Stomach smooth muscle (tissue), 2 donors: Measurements from ENCODE around the gene LRRC74B.
"Not testable (repeated sequence)": the region's sequence is repeated elsewhere in the genome, so short reads cannot be mapped to it uniquely, and the experiment has no call there.

Experiments
- H3K27ac ChIP-seq: one replicate; pipeline ENCODE4 v1.7.0; 2013; ENCODE audit warnings: mild to moderate bottlenecking, low read length, inconsistent platforms
- H3K27me3 ChIP-seq, 2 donors: one replicate each; pipeline ENCODE4 v1.7.0; 2013; ENCODE audit warnings: low read length in 2 of 2; ENCODE audit not compliant: insufficient read depth in 2 of 2, control insufficient read depth in 1 of 2
- H3K36me3 ChIP-seq, 2 donors: one replicate each; pipeline ENCODE4 v1.7.0; 2013; ENCODE audit warnings: low read length in 2 of 2; ENCODE audit not compliant: control insufficient read depth in 2 of 2, insufficient read depth in 2 of 2
- H3K4me1 ChIP-seq: one replicate; pipeline ENCODE4 v1.7.0; 2013; ENCODE audit warnings: low read length; ENCODE audit not compliant: control insufficient read depth, insufficient read depth
- H3K4me3 ChIP-seq, 2 donors: one replicate each; pipeline ENCODE4 v1.7.0; 2013; ENCODE audit warnings: low read length in 2 of 2
- H3K9ac ChIP-seq, 2 donors: one replicate each; pipeline ENCODE4 v1.7.0; 2013; ENCODE audit warnings: low read length in 2 of 2, mild to moderate bottlenecking in 1 of 2
- H3K9me3 ChIP-seq, 2 donors: one replicate each; pipeline ENCODE4 v1.7.0; 2013; ENCODE audit warnings: low read length in 2 of 2; ENCODE audit not compliant: control insufficient read depth in 2 of 2
- donor health status: healthy.
- donor health status: Pancreatic carcinoma.

LRRC74B gene

DNA sequence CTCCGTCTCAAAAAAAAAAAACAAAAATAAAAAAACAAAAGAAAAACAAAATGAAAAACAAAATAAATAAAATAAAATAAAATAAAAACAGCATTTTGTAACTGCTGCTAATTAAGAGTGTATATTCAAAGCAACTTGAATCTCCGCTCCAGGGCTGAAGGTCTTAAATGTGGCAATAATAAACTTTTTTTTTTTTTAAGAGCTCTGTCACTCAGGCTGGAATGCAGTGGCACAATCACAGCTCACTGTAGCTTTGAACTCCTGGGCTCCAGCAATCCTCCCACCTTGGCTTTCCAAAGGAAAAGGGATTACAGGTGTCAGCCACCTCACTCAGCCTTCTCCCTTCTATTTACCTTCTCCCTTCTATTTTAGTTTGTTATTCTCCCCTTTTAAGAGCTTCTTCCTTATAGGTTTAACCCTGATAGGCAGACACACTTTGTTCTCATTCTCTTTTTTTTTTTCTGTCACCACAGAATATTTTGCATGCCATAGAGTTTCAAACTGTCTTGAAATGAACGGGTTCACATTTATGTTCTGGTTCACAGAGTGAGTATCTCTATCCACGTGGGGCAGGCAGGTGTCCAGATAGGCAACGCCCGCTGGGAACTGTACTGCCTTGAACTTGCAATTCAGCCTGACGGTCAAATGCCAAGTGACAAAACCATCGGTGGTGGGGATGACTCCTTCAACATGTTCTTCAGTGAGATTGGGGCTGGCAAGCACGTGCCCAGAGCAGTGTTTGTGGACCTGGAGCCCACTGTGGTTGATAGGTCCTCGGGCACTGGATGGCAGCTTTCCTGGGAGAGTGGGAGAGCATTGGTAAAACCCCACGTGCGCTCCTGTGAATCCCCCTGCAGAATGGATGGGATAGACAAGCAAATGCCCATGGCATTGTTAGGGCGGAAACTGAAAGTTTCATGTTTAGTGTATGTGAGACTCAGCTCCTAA, 19.4 kb downstream of the LRRC74B start:
- Histone ChIP-seq H3K4me3 (no peak overlapping the region), H3K36me3 (no peaks in the 10 kb centered on the region)

DNA sequence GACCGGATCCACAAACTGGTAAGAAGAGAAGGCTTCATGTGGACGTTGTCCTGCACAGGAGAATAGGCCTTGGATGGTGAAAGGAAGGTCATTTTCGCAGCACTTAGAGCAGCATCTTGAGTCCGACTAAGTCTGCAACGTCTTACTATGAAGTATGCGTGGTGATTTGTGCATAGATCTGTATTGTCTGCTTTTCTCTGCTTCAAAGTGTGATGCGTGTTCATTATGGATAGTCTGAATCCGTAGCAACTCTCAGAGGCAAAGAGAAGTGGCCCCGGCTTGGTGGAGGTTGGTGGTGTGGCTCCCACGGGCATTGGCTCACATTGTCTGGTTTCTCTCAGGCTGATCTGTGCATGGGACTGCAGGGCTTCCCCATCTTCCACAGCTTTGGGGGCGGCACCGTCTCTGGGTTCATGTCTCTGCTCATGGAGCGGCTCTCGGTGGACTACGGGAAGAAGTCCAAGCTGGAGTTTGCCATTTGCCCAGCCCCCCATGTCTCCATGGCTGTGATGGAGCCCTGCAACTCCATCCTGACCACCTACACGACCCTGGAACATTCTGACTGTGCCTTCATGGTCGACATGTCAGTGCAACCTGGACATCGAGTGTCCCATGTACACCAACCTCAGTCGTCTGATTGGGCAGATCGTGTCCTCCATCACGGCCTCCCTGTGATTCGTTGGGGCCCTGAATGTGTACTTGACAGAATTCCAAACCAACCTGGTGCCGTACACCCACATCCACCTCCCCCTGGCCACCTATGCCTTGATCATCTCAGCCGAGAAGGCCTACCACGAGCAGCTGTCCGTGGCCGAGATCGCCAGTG, 21.5 kb downstream of the LRRC74B start:
- H3K4me3 ChIP-seq, result no peak overlapping the region
- H3K9me3 ChIP-seq, result no peaks in the 10 kb centered on the region
- no peaks in the 10 kb centered on the region for H3K36me3 ChIP-seq
- no peak overlapping the region for H3K27ac ChIP-seq
- no peak overlapping the region for H3K9ac ChIP-seq
- peaks cover 0 to 2% of the 10 kb centered on the region in 2 donors for H3K27me3 ChIP-seq
- H3K4me1 ChIP-seq, result no peaks in the 10 kb centered on the region

More for the DNA sequence above, 19.4 kb downstream of the LRRC74B start:
- Histone ChIP-seq H3K9ac (no peak overlapping the region), H3K27me3 (peaks cover 0 to 2% of the 10 kb centered on the region in 2 donors), H3K9me3 (no peaks in the 10 kb centered on the region), H3K4me1 (no peaks in the 10 kb centered on the region), H3K27ac (no peak overlapping the region)

DNA sequence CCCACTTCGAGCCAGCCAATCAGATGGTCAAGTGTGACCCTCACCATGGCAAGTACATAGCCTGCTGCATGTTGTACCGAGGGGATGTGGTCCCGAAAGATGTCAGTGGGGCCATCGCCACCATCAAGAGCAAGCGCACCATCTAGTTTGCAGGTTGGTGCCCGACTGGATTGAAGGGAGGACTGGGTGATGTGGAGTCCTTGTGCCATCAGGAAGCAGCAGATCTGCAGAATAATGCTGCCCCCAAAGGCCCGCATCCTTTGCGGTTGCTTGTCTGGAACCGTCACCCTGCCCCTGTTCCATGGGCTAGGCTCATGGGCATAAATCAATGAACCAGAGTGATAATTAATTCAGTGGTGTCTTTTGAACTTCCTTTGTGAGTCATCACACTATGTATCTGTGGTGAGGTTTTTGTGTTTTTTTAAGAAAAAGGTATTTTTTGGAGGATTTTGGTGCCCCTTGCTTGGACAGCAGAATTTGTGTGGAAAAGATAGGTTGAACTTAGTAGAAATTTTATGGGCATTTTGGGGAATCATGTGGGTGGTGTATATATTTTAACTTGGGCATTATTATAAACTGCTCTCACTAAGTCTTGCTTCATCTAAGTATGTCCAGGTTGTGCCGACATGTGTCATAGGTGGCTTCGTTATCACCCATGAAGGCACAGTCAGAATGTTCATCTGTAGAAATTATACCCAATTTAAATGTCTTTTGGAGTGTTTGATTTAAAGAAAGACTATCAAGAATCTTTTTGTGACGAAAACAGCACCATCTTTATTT, 22.3 kb downstream of the LRRC74B start:
- H3K36me3 ChIP-seq, result no peaks in the 10 kb centered on the region
- no peak overlapping the region for H3K27ac ChIP-seq
- no peaks in the 10 kb centered on the region for H3K4me1 ChIP-seq
- no peak overlapping the region for H3K4me3 ChIP-seq
- H3K9me3 ChIP-seq, result no peaks in the 10 kb centered on the region
- peaks cover 0 to 2% of the 10 kb centered on the region in 2 donors for H3K27me3 ChIP-seq
- H3K9ac ChIP-seq, result no peak overlapping the region

DNA sequence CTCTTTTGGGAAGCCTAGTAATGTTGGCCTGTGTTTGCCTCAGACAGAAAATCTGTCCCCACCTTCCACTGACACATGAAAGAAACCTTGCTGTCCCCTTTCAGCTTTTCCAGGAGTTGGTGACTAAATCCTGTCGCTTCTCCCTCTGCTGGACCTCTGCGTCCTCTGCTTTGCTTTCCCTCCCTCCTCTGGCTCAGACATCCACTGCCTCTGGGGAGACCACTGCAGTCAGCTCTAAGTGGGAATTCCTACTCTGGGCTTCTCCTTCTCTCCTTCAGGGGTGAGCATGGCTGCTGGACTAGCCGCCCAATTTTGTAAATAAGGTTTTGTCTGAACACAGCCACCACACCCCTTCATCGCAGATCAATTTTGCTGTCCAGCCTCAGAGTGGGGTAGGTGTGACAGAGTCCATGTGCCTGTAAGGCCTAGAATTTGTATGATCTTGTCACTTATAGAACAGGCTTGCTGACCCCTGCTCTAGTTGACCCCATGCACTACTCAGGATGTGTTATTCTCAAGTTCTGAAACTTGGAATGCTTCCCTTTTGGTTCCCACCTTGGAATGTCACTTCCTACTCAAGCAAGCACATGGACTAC, 23.0 kb downstream of the LRRC74B start:
- Histone ChIP-seq H3K36me3 (no peaks in the 10 kb centered on the region), H3K9me3 (no peaks in the 10 kb centered on the region), H3K4me1 (no peaks in the 10 kb centered on the region), H3K27me3 (peaks cover 0 to 2% of the 10 kb centered on the region in 2 donors), H3K4me3 (no peak overlapping the region), H3K9ac (no peak overlapping the region), H3K27ac (no peak overlapping the region)

DNA sequence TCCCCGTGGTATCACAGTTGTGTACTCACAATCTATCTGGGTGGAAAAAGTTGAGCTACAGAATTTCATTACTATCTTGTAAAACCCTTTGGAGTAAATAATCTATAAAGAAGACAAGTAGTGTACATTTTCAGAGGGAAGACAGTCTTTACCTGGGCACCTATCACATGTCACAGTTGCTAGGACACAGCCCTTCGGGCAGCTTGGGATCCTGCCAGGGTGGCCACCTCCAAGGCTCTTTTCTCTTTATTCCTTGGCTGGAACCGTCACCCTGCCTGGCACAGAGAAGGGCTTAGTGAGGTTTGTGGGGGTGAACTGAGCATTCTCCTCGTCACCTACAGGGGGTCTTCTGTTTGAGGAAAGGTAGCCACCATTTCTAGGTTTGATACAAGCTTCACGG, 23.6 kb downstream of the LRRC74B start:
- H3K4me3 ChIP-seq, result no peak overlapping the region
- H3K27ac ChIP-seq, result no peak overlapping the region
- no peak overlapping the region for H3K9ac ChIP-seq
- H3K4me1 ChIP-seq, result no peaks in the 10 kb centered on the region
- H3K9me3 ChIP-seq, result no peaks in the 10 kb centered on the region
- peaks cover 0 to 2% of the 10 kb centered on the region in 2 donors for H3K27me3 ChIP-seq
- no peaks in the 10 kb centered on the region for H3K36me3 ChIP-seq

DNA sequence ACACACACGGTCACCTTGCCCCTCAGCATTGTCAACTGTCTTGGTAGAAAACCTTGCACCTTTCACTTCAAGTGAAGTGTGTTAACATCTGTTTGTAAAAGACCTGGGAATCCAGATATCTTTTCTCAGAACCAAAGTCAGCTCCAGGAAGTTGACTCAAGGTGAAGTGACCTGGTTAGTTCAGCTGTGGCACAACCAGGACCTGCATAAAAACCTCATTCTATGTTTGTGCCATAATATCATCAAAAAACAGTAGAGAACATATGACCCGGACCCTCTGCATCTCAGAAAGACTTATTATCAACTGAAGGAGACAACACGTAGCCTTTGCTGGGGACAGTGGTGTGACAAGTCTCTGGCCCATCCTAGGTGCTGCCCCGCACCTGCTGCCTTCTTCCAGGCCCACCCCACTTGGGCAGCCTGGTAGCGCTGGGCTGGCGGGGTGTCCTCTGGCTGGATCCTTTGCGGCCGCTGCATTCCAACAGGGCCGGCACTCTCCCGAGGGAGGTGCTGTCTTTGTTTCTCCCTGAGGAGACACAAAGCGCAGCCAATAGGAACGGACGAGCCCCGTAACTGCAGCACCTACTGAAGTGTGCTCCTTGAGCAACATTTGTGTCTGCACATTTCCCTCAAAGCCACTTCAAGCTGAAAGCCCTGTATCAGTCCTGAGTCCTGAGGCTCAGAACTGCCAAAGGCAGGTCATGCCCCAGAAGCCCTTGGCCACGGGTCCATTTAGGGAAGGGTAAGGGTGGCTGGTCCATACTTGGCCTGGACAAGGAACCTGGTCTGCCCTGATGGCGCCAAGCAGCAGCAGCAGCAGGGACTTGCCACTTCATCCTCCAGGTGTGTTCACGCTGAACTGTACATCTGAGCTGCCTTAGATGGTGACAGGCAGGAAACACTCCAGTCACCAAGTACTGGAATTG, 25.2 kb downstream of the LRRC74B start:
- Histone ChIP-seq H3K36me3 (no peaks in the 10 kb centered on the region), H3K4me3 (no peak overlapping the region), H3K27me3 (no peaks in the 10 kb centered on the region), H3K27ac (no peak overlapping the region), H3K9ac (no peak overlapping the region), H3K9me3 (no peaks in the 10 kb centered on the region), H3K4me1 (no peaks in the 10 kb centered on the region)

DNA sequence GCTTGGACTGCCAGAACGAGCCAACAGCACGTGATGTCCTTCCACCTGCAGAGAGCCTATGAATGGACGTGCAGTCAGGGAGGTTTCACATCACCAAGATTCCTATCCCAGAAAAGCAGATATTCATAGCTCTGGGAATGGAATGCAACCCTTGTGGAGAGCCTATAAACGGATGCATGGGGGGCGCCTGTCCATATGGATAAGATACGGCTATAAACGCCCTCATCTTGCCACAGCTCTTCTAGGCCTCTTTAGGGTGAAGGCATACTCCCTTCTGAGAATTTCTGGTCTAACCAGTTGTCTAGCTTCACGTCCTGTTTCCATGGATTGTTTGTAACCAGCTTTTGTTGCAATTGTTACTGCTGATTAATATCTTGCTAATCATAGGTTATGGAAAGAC, 26.1 kb downstream of the LRRC74B start:
- H3K27ac ChIP-seq, H3K27me3 ChIP-seq, H3K4me3 ChIP-seq, H3K9me3 ChIP-seq, H3K36me3 ChIP-seq, H3K4me1 ChIP-seq, H3K9ac ChIP-seq: not testable (repeated sequence)

DNA sequence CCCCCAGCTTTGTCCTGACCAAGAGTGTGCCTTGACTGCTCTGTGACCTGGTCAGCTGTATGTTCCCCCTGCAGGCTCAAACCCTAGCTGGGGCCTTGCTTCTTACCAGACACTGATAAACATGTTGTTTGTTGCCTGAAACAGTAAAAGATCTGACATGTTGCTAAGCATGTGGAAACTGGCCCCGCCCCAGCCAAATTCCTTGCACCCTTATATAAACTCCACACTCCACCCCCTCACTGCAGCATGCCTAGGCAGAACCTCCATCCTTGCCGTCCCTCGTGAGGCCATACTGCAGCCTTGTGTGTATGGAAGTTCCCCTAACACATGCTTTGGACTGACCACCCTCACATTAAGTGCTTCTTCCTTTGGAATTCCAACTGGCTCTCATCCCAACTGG, 27.3 kb downstream of the LRRC74B start:
- Histone ChIP-seq H3K4me1 (no peaks in the 10 kb centered on the region), H3K9me3 (no peaks in the 10 kb centered on the region), H3K4me3 (no peak overlapping the region), H3K27ac (no peak overlapping the region), H3K27me3 (no peaks in the 10 kb centered on the region), H3K9ac (no peak overlapping the region), H3K36me3 (no peaks in the 10 kb centered on the region)

DNA sequence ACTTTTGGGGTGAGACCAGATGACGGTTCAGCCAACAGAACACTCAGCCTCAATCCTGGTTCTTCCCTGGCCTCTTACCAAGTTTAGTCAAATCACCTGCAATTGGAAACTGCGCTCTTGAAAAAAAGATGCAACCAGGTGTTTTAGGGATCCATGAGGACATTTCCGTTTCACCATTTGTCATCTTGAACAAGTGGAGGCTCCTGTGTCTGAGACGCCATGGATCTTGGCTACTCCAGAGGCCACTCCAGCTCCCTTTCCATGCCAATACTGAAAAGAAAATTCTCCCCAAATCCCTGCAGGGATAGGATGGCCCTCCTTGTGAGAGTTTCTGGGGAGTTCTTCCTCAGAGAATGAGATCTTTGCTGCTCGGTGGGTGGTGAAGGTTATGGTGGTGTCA, 27.7 kb downstream of the LRRC74B start:
- Histone ChIP-seq H3K9ac (no peak overlapping the region), H3K4me3 (no peak overlapping the region), H3K9me3 (no peaks in the 10 kb centered on the region), H3K27ac (no peak overlapping the region), H3K4me1 (no peaks in the 10 kb centered on the region), H3K36me3 (no peaks in the 10 kb centered on the region), H3K27me3 (no peaks in the 10 kb centered on the region)
